Mesodermal cell (in vitro differentiated cells): ENCODE data around the gene ATP6V1A.

Experiments
- H3K27ac ChIP-seq: 2 replicates; pipeline ENCODE4 v1.7.0; 2013; ENCODE audit warnings: mild to moderate bottlenecking, low read depth, low read length, moderate library complexity; ENCODE audit not compliant: severe bottlenecking
- H3K36me3 ChIP-seq: 2 replicates; pipeline ENCODE4 v1.7.1; 2013; ENCODE audit warnings: mild to moderate bottlenecking, low read length, moderate library complexity; ENCODE audit not compliant: control insufficient read depth, insufficient read depth
- H3K4me1 ChIP-seq: one replicate; pipeline ENCODE4 v1.7.1; 2013; ENCODE audit warnings: mild to moderate bottlenecking, low read length; ENCODE audit not compliant: insufficient read depth, control insufficient read depth, poor library complexity, severe bottlenecking
- H3K4me3 ChIP-seq: 2 replicates; pipeline ENCODE4 v1.7.0; 2013; ENCODE audit warnings: low read length, control low read depth, mild to moderate bottlenecking; ENCODE audit not compliant: insufficient read depth, poor library complexity, severe bottlenecking; ENCODE audit errors: extremely low read depth
- H3K9me3 ChIP-seq: 2 replicates; pipeline ENCODE4 v1.7.1; 2013; ENCODE audit warnings: mild to moderate bottlenecking, low read length, moderate library complexity; ENCODE audit not compliant: control insufficient read depth
- WGBS, 2 experiments: methylation state at CpG; one replicate each; pipeline ENCODE4 v1.1.5; 2013; ENCODE audit warnings: missing lambda C conversion rate in 2 of 2; ENCODE audit not compliant: insufficient coverage in 2 of 2; 5-methylcytosine and 5-hydroxymethylcytosine counted together

ATP6V1A gene

GRCh38 chr3:113719758-113720157 lies 27.1 kb upstream of the ATP6V1A start:
- 100% methylated on average over 1 of the region's 2 CpGs; no CpG with 5 or more reads in 1 of the 2 experiments for WGBS, 2 experiments
- no peaks in the 10 kb centered on the region for H3K9me3 ChIP-seq
- H3K36me3 ChIP-seq = peaks cover 65% of the 10 kb centered on the region
- no peaks in the 10 kb centered on the region for H3K4me1 ChIP-seq
- no peak overlapping the region for H3K27ac ChIP-seq
- no peak overlapping the region for H3K4me3 ChIP-seq

- Histone ChIP-seq H3K36me3 (peaks cover 69% of the 10 kb centered on the region), H3K4me3 (no peak overlapping the region), H3K9me3 (no peaks in the 10 kb centered on the region), H3K27ac (no peak overlapping the region), H3K4me1 (no peaks in the 10 kb centered on the region)
- WGBS, 2 experiments = 100% methylated on average over 1 of the region's 3 CpGs
These were observed 25.2 kb upstream of the ATP6V1A start for GRCh38 chr3:113721636-113722035.

GRCh38 chr3:113728661-113729060 lies 18.2 kb upstream of the ATP6V1A start:
- H3K9me3 ChIP-seq = no peaks in the 10 kb centered on the region
- H3K27ac ChIP-seq = no peak overlapping the region
- no peak overlapping the region for H3K4me3 ChIP-seq
- H3K36me3 ChIP-seq = peaks cover 38% of the 10 kb centered on the region
- 92% methylated on average over 2 of the region's 2 CpGs; no CpG with 5 or more reads in 1 of the 2 experiments for WGBS, 2 experiments
- no peaks in the 10 kb centered on the region for H3K4me1 ChIP-seq

- WGBS, 2 experiments = no CpG with 5 or more reads among the region's 1 CpG
- Histone ChIP-seq H3K4me1 (no peaks in the 10 kb centered on the region), H3K27ac (no peak overlapping the region), H3K9me3 (no peaks in the 10 kb centered on the region), H3K36me3 (peaks cover 25% of the 10 kb centered on the region), H3K4me3 (no peak overlapping the region)
These were observed 16.3 kb upstream of the ATP6V1A start for GRCh38 chr3:113730550-113730949.

- Histone ChIP-seq H3K36me3 (peaks cover 21% of the 10 kb centered on the region), H3K4me1 (no peaks in the 10 kb centered on the region), H3K4me3 (no peak overlapping the region), H3K9me3 (no peaks in the 10 kb centered on the region), H3K27ac (no peak overlapping the region)
- WGBS, 2 experiments = 100% methylated on average over 1 of the region's 4 CpGs; no CpG with 5 or more reads in 1 of the 2 experiments
These were observed 15.1 kb upstream of the ATP6V1A start for GRCh38 chr3:113731694-113732093.

- Histone ChIP-seq H3K4me3 (no peak overlapping the region), H3K27ac (no peak overlapping the region), H3K4me1 (no peaks in the 10 kb centered on the region), H3K9me3 (no peaks in the 10 kb centered on the region), H3K36me3 (peaks cover 5% of the 10 kb centered on the region)
- WGBS, 2 experiments = 100% methylated on average over 2 of the region's 3 CpGs; no CpG with 5 or more reads in 1 of the 2 experiments
These were observed 10.2 kb upstream of the ATP6V1A start for GRCh38 chr3:113736548-113737089.

GRCh38 chr3:113741086-113741485 lies 5.7 kb upstream of the ATP6V1A start:
- 100% methylated on average over 1 to 3 of the region's 5 CpGs for WGBS, 2 experiments
- Histone ChIP-seq H3K9me3 (no peaks in the 10 kb centered on the region), H3K27ac (no peak overlapping the region), H3K4me1 (no peaks in the 10 kb centered on the region), H3K36me3 (peaks cover 4% of the 10 kb centered on the region), H3K4me3 (no peak overlapping the region)

GRCh38 chr3:113741620-113742019 lies 5.2 kb upstream of the ATP6V1A start:
- Histone ChIP-seq H3K4me1 (no peaks in the 10 kb centered on the region), H3K36me3 (peaks cover 4% of the 10 kb centered on the region), H3K4me3 (no peak overlapping the region), H3K9me3 (no peaks in the 10 kb centered on the region), H3K27ac (no peak overlapping the region)
- WGBS, 2 experiments = no CpG with 5 or more reads among the region's 1 CpG

- 72 to 100% methylated on average over 1 to 4 of the region's 7 CpGs for WGBS, 2 experiments
- H3K4me1 ChIP-seq = peaks cover 3% of the 10 kb centered on the region
- H3K36me3 ChIP-seq = peaks cover 4% of the 10 kb centered on the region
- no peaks in the 10 kb centered on the region for H3K9me3 ChIP-seq
- H3K4me3 ChIP-seq = no peak overlapping the region
- no peak overlapping the region for H3K27ac ChIP-seq
These were observed 3.7 kb upstream of the ATP6V1A start for GRCh38 chr3:113743006-113743630.

- peak overlapping the region; percentile 100 for H3K27ac ChIP-seq
- WGBS, 2 experiments = 0% methylated on average over 23 to 26 of the region's 35 CpGs
- peaks cover 4% of the 10 kb centered on the region for H3K4me1 ChIP-seq
- H3K9me3 ChIP-seq = no peaks in the 10 kb centered on the region
- peak overlapping the region; percentile 88 for H3K4me3 ChIP-seq
- peaks cover 4% of the 10 kb centered on the region for H3K36me3 ChIP-seq
These were observed 1.7 kb upstream of the ATP6V1A start for GRCh38 chr3:113744941-113745755.
